ENCODE measurements around the gene GLYATL1. TPM values are rescaled to one million over a fixed set of nuclear protein-coding genes. Genes with fewer than 3 reads are reported as not detected.

GLYATL1 gene
- 1 to 10 TPM in 5 of 8 experiments, under 1 TPM in 2, not detected in 1; 0.71 to 4.5 (median 1.7) TPM for total RNA-seq

GRCh38 chr11:58939277-58939676 lies at the start of gene GLYATL1:
TSS of gene GLYATL1 (plus strand) at chr11:58939488. CDS start at chr11:58947088, 7,600 bp downstream.
- H3K27ac ChIP-seq: no peak within 1 kb of the TSS
- ATAC-seq (replicated peaks in 6 of 8): no peak
- in situ Hi-C loops (cut with MboI; ENCODE audit: low pct_unique_long_range_greater_than_20kb in 2 of 9, low sequenced_read_pairs in 9 of 9, unreplicated experiment in 9 of 9): no loop called here
- H3K4me3 ChIP-seq: no peak within 1 kb of the TSS
- H3K4me1 ChIP-seq (replicated peaks in 1 of 2): no peaks in the 10 kb centered on the region
- WGBS, 10 experiments: 0 to 100% (median 60%) methylated on average over 1 to 2 of the region's 4 CpGs; no CpG with 5 or more reads in 3 of the 10 experiments

GRCh38 chr11:58893899-58894298 lies 45.4 kb upstream of the GLYATL1 start:
- no peak overlapping the region for H3K27ac ChIP-seq
- no peak overlapping the region for H3K4me3 ChIP-seq
- no peak for ATAC-seq (replicated peaks in 6 of 8)
- H3K4me1 ChIP-seq (replicated peaks in 1 of 2): peaks cover 0 to 5% of the 10 kb centered on the region in 2 donors
- in situ Hi-C loops (cut with MboI; ENCODE audit: low pct_unique_long_range_greater_than_20kb in 2 of 9, low sequenced_read_pairs in 9 of 9, unreplicated experiment in 9 of 9): no loop called here
- WGBS, 10 experiments: 25 to 100% (median 60%) methylated on average over 1 to 2 of the region's 2 CpGs; no CpG with 5 or more reads in 3 of the 10 experiments

GRCh38 chr11:58898106-58898505 lies 41.2 kb upstream of the GLYATL1 start:
- Histone ChIP-seq H3K27ac (no peak overlapping the region), H3K4me1 (replicated peaks in 1 of 2) (peaks cover 6 to 21% of the 10 kb centered on the region in 2 donors), H3K4me3 (no peak overlapping the region)
- whole genome bisulfite sequencing, 10 experiments: 33 to 88% (median 85%) methylated on average over 1 of the region's 1 CpG; no CpG with 5 or more reads in 1 of the 10 experiments
- in situ Hi-C loops (cut with MboI; ENCODE audit: low pct_unique_long_range_greater_than_20kb in 2 of 9, low sequenced_read_pairs in 9 of 9, unreplicated experiment in 9 of 9): no loop called here
- ATAC-seq (replicated peaks in 6 of 8): no peak

- WGBS, 10 experiments: 15 to 71% (median 45%) methylated on average over 4 to 20 of the region's 36 CpGs
- no peak overlapping the region for H3K27ac ChIP-seq
- H3K4me3 ChIP-seq: peak overlapping the region in 4 of 5 donors; percentile 18 to 32 (median 20)
- H3K4me1 ChIP-seq (replicated peaks in 1 of 2): peaks cover 9 to 29% of the 10 kb centered on the region in 2 donors
- in situ Hi-C loops (cut with MboI; ENCODE audit: low pct_unique_long_range_greater_than_20kb in 2 of 9, low sequenced_read_pairs in 9 of 9, unreplicated experiment in 9 of 9): loop anchor here in 2 of 9 experiments (25.0 kb wide), 2 partner anchors 162 to 238 kb away; no protein-coding TSS in a partner anchor
- peak; percentile 19 to 79 (median 48) for ATAC-seq (replicated peaks in 6 of 8)
These were observed 38.5 kb upstream of the GLYATL1 start for GRCh38 chr11:58900479-58901420.

- peaks cover 9 to 29% of the 10 kb centered on the region in 2 donors for H3K4me1 ChIP-seq (replicated peaks in 1 of 2)
- WGBS, 10 experiments: 0 to 67% (median 49%) methylated on average over 1 of the region's 1 CpG; no CpG with 5 or more reads in 6 of the 10 experiments
- H3K27ac ChIP-seq: no peak overlapping the region
- no peak for ATAC-seq (replicated peaks in 6 of 8)
- peak overlapping the region; percentile 3 to 69 (median 63) for H3K4me3 ChIP-seq
- in situ Hi-C loops (cut with MboI; ENCODE audit: low pct_unique_long_range_greater_than_20kb in 2 of 9, low sequenced_read_pairs in 9 of 9, unreplicated experiment in 9 of 9): loop anchor here in 2 of 9 experiments (25.0 kb wide), 2 partner anchors 159 to 241 kb away; no protein-coding TSS in a partner anchor
These were observed 36.4 kb upstream of the GLYATL1 start for GRCh38 chr11:58902881-58903280.

- Histone ChIP-seq H3K27ac (peak overlapping the region; percentile 58 to 67), H3K4me1 (replicated peaks in 1 of 2) (peaks cover 8 to 24% of the 10 kb centered on the region in 2 donors), H3K4me3 (peak overlapping the region; percentile 61 to 69 (median 63))
- WGBS, 10 experiments: 0 to 20% (median 8%) methylated on average over 1 to 24 of the region's 41 CpGs; no CpG with 5 or more reads in 3 of the 10 experiments
- in situ Hi-C loops (cut with MboI; ENCODE audit: low pct_unique_long_range_greater_than_20kb in 2 of 9, low sequenced_read_pairs in 9 of 9, unreplicated experiment in 9 of 9): loop anchor here in 2 of 9 experiments (25.0 kb wide), 2 partner anchors 157 to 243 kb away; no protein-coding TSS in a partner anchor
- ATAC-seq (replicated peaks in 6 of 8): peak; percentile 64 to 82 (median 75)
These were observed 34.1 kb upstream of the GLYATL1 start for GRCh38 chr11:58905011-58905720.

- peak; percentile 88 to 94 (median 90) for ATAC-seq (replicated peaks in 6 of 8)
- H3K27ac ChIP-seq: peak overlapping the region in 1 of 2 donors; percentile 67
These were observed 33.4 kb upstream of the GLYATL1 start for GRCh38 chr11:58905721-58906547.

GRCh38 chr11:58907780-58908179 lies 31.5 kb upstream of the GLYATL1 start:
- in situ Hi-C loops (cut with MboI; ENCODE audit: low pct_unique_long_range_greater_than_20kb in 2 of 9, low sequenced_read_pairs in 9 of 9, unreplicated experiment in 9 of 9): loop anchor here in 2 of 9 experiments (25.0 kb wide), 2 partner anchors 155 to 245 kb away; no protein-coding TSS in a partner anchor
- ATAC-seq (replicated peaks in 6 of 8): no peak
- 14 to 100% (median 84%) methylated on average over 2 to 3 of the region's 3 CpGs; no CpG with 5 or more reads in 3 of the 10 experiments for WGBS, 10 experiments
- no peak overlapping the region for H3K4me3 ChIP-seq
- H3K4me1 ChIP-seq (replicated peaks in 1 of 2): peaks cover 4 to 11% of the 10 kb centered on the region in 2 donors
- H3K27ac ChIP-seq: no peak overlapping the region

More at GRCh38 chr11:58905721-58906547, 33.4 kb upstream of the GLYATL1 start:
- in situ Hi-C loops (cut with MboI; ENCODE audit: low pct_unique_long_range_greater_than_20kb in 2 of 9, low sequenced_read_pairs in 9 of 9, unreplicated experiment in 9 of 9): loop anchor here in 2 of 9 experiments (25.0 kb wide), 2 partner anchors 156 to 244 kb away; no protein-coding TSS in a partner anchor
- H3K4me1 ChIP-seq (replicated peaks in 1 of 2): peaks cover 4 to 19% of the 10 kb centered on the region in 2 donors
- H3K4me3 ChIP-seq: peak overlapping the region; percentile 61 to 69 (median 63)
- 0 to 30% (median 12%) methylated on average over 1 to 11 of the region's 33 CpGs; no CpG with 5 or more reads in 2 of the 10 experiments for WGBS, 10 experiments

- Histone ChIP-seq H3K27ac (no peak overlapping the region), H3K4me1 (replicated peaks in 1 of 2) (no peaks in the 10 kb centered on the region), H3K4me3 (no peak overlapping the region)
- ATAC-seq (replicated peaks in 6 of 8): no peak
- in situ Hi-C loops (cut with MboI; ENCODE audit: low pct_unique_long_range_greater_than_20kb in 2 of 9, low sequenced_read_pairs in 9 of 9, unreplicated experiment in 9 of 9): loop anchor here in 2 of 9 experiments (25.0 kb wide), 2 partner anchors 150 to 250 kb away; no protein-coding TSS in a partner anchor
These were observed 27.2 kb upstream of the GLYATL1 start for GRCh38 chr11:58912124-58912523.

GRCh38 chr11:58913685-58914084 lies 25.6 kb upstream of the GLYATL1 start:
- no peak for ATAC-seq (replicated peaks in 6 of 8)
- in situ Hi-C loops (cut with MboI; ENCODE audit: low pct_unique_long_range_greater_than_20kb in 2 of 9, low sequenced_read_pairs in 9 of 9, unreplicated experiment in 9 of 9): loop anchor here in 2 of 9 experiments (25.0 kb wide), 2 partner anchors 149 to 251 kb away; no protein-coding TSS in a partner anchor
- H3K4me1 ChIP-seq (replicated peaks in 1 of 2): no peaks in the 10 kb centered on the region

GRCh38 chr11:58914821-58915543 lies 24.3 kb upstream of the GLYATL1 start:
- Histone ChIP-seq H3K4me3 (no peak overlapping the region), H3K27ac (no peak overlapping the region), H3K4me1 (replicated peaks in 1 of 2) (no peaks in the 10 kb centered on the region)
- ATAC-seq (replicated peaks in 6 of 8): no peak
- 14 to 100% (median 76%) methylated on average over 1 to 2 of the region's 2 CpGs; no CpG with 5 or more reads in 2 of the 10 experiments for WGBS, 10 experiments
- in situ Hi-C loops (cut with MboI; ENCODE audit: low pct_unique_long_range_greater_than_20kb in 2 of 9, low sequenced_read_pairs in 9 of 9, unreplicated experiment in 9 of 9): loop anchor here in 2 of 9 experiments (25.0 kb wide), 2 partner anchors 147 to 253 kb away; no protein-coding TSS in a partner anchor

More at GRCh38 chr11:58913685-58914084, 25.6 kb upstream of the GLYATL1 start:
- no peak overlapping the region for H3K27ac ChIP-seq
- H3K4me3 ChIP-seq: no peak overlapping the region
